Myocyte (in vitro differentiated cells): ENCODE data around the gene TAS1R3. TPM values are rescaled to one million over a fixed set of nuclear protein-coding genes. Genes with fewer than 3 reads are reported as not detected.
"Not testable (repeated sequence)": the region's sequence is repeated elsewhere in the genome, so short reads cannot be mapped to it uniquely, and the experiment has no call there.

Experiments
- DNase-seq: peaks from one replicate; pipeline ENCODE4 v3.0.0-alpha.2; 2012; ENCODE audit warnings: low read depth
- total RNA-seq: library from RNA; depleted of rRNA; stranded (reverse); fragments of >200 nt; gene quantifications from 2 replicates; pipeline ENCODE4 v1.2.3, GENCODE V29; 2014

The TAS1R3 gene
- total RNA-seq, 1 donor from 2014 or later, result 0.13 TPM

DNA sequence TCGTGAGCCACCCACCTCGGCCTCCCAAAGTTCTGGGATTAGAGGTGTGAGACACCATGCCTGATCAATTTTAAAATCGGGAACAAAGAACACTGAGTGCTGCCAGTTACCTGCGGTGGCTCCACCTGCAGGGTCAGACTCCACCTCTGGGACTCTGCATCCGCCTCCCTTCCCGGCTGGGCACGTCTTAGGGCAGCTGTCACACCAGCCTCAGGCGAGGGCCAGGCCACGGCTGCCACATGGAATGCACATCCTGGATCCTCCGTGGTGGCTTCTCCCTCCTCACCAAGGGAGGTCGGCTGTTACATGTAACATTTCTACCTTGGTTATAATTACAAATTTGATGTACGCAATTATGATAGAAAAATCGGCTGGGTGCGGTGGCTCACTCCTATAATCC is 33.2 kb downstream of the TAS1R3 start:
- peak; percentile 54 for DNase-seq

DNA sequence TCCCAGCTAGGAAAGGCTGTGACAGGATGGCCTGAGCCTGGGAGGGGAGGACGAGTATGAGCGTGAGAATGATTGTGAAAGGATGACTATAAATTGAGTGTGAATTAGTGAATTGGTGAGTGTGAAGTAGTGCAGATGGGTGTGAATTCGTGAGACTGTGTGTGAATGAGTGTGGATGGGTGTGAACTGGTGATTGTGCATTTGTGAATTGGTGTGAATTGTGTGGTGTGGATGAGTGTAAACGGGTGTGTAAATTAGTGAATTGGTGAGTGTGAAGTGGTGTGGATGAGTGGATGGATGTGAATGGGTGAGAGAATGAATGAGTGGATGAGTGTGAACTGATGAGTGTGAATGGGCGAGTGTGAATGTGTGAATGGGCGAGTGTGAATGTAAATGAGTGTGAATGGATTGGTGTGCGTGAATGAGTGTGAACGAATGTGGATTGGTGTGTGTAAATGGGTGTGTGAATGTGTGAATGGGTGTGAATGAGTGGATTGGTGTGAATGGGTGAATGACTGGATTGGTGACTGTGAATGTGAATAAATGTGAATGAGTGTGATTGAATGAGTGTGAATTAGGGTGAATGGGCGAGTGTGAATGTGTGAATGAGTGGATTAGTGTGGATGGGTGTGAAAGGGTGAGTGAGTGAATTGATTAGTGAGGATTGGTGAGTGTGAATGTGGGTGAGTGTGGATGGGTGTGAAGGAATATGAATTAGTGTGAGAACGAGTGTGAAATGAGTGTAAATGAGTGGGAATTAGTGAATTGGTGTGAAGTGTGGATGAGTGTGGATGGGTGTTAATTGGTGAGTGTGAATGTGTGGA is 35.0 kb downstream of the TAS1R3 start:
- no peak for DNase-seq

DNA sequence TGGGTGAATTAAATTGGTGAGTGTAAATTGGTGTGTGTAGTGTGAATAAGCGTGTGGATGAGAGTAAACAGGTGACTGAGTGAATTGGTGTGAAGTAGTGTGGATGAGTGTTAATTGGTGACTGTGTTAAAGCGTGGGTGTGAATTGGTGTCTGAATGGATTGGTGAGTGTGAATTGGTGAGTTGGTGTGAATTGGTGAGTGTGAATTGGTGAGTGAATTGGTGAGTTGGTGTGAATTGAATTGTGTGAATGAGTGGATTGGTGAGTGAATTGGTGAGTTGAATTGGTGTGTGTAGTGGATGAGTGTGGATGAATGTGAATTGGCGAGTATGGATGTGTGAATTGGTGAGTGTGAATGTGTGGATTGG is 35.6 kb downstream of the TAS1R3 start:
- DNase-seq, result no peak

DNA sequence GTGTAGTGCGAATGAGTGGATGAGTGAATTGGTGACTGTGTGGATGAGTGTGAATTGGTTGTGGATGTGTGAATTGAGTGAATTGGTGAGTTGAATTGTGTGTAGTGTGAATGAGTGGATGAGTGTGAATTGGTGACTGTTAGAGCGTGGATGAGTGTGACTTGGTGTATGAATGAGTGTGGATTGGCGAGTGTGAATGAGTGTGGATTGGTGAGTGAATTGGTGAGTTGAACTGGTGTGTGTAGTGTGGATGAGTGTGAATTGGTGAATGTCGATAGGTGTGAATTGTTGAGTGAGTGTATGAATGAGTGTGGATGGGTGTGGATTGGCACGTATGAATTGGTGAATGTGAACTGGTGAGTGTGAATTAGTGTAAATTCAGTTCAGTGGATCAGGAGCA is 36.2 kb downstream of the TAS1R3 start:
- DNase-seq, result no peak

DNA sequence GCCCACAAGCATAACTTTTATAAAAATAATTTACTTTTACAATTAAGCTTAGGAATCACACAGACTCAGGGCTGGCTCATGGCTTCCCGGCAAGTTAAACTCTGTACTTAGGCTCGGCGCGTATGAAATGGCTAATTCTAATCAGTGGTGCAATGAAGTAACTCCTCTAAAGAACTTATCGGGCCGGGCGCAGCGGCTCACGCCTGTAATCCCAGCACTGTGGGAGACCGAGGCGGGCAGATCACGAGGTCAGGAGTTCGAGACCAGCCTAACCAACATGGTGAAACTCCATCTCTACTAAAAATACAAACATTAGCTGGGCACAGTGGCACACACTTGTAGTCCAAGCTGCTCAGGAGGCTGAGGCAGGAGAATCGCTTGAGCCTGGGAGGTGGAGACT is 39.0 kb downstream of the TAS1R3 start:
- DNase-seq, result not testable (repeated sequence)

DNA sequence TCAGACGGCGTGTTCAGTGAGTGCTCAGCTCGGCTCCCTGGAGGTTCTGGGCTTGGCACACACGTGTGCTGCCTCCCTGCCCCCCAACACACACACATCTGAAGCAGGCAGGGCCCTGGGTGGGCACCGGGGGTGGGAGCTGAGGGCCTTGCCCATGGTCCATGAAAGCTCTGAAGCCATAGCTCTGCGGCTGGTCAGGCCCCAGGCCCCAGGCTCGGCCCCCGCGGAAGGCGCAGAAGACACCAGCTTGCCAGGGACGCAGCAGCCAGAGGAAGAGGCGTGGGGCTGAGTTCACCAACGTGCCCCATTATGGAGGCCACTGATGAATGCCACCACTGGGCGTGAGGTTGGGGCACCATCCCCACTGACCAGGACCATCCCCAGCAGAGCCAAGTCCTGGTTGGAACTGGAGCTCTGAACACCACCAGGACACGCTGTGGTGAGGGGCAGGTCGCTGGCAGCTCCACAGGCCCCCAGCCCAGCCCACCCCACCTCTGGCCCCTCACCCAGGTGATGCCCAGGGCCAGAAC is 39.8 kb downstream of the TAS1R3 start:
- no peak for DNase-seq

DNA sequence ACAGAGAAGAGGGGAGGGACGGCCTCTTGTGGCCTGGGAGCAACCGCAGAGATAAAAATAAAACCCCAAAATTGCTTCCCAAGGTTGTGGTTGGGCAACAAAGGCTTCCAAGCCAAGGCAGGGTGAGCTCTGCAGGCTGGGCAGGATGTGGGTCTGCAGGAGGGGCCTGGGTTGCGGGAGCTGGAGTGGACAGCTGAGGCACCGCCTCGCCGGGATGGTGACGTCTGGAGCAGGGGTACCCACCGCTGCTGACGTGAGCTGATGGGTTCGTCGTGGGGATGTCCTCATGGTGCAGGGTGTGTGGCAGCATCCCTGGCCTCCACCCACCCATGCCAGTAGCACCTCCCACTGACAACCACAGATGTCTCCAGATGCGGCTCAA is 40.3 kb downstream of the TAS1R3 start:
- peak; percentile 97 for DNase-seq

DNA sequence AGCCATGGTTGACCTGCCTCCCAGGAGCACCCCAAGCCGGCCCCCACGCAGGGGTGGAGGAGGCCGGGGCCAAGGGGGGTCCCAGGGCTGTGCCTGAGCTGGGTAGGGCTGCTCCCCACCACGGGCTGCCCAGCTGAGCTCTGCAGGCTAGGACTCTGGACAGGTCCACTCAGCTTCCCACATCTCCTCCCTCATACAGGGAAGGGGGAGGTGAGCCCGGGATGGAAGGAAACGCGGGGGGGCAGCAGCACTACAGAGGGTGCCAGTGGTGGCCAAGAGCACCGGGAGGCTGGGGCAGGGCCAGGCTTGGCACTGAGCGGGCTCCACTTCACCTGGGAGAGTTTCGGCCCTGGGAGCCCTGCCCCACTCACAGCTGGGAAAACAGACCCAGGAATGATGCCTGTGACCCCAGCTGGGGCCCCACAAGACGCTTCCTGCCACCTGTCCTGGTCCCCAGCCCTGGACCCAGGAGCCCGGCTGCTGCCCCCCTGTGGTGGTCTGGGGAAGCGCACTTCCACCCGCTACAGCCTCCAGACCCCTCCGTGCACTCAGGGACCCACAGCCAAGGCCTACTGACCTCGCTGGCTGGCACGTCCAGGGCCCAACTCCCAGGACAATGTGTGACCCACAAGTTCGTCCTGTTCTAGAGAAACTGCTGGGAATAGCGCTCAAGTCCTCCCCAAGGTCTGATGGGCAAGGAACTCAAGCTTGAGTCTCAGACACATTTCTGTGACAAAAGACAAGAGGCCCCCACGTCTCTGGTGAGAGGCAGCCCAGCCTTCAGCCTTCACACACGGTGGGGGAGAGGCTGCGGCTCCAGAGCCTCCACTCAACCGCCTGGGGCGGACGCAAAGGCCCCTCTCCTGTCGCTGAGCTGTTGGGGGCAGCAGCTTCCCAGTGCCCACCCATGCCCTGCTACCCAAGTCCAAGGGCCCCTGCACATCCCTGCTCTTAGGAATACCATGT is 40.9 kb downstream of the TAS1R3 start:
- peak; percentile 80 for DNase-seq

DNA sequence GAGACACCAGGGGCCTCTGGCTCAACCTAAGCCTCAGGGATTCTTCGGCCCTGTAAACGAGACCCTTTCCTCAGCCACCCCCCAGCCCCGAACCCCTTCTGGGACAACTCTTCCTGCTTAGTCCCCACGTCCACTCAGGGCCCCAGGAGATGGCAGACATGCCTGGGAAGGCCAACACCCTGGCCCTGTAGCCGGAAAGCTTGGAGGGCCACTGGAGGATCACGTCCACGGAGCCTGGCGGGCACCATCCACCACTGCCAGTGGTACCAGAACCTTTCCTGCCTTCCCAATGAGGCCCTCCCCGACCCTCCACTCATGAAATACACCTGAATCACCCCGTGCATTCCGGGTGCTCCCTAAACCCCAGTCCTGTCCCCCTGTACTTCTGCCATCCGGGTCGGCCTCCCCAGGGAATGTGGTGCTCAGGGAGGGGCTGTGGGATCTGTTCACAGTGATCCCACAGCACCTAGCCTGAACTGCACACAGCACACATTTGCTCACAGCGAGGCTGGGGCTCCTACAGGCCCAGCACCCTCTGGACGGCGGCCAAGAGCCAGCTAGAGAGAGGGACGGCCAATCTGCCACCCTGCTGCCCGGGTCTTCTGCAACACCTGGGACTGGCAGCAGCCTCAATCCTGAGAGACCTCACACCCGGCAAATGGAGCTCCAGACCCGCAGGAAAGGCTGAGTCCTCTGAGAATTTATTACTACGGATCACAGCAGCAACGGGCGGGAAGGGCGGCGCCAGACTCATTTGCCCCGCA is 42.2 kb downstream of the TAS1R3 start:
- no peak for DNase-seq

DNA sequence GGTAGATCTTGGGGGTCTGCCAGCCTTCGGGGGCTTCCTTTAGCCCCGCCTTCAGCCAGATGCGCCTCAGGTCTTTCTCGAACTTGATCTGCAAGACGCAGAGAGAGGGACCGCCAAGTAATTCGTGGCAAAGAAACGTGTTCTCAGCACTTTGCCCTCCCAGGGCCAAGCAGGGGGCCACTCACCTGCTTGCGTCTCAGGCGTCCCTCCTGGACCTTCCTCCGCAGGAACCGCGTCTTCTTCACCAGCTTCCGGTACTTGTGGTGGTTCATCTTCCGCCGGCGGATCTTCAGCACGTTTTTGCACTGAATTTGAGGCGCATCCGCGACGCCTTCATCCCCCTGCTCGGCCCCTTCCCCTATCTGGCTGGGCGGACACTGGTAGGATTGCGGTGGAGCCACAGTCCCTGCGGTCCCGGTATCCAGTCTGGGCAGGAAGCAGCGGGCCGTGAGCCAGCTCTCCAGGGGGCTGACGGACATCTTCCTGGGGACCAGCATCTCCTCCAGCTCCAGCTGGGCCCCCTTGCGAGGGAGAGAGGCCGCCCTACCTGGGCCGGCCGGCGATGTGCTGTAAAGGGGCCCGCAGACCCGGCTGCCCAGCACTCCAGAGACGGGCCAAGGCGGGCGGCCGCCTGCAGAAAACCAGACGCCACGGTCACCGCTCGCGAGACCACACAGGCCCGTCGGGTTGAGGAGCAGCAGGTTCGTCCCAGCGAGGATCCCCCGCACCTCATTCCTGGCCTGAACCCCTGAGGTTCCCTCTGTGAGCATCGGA is 42.9 kb downstream of the TAS1R3 start:
- no peak for DNase-seq

DNA sequence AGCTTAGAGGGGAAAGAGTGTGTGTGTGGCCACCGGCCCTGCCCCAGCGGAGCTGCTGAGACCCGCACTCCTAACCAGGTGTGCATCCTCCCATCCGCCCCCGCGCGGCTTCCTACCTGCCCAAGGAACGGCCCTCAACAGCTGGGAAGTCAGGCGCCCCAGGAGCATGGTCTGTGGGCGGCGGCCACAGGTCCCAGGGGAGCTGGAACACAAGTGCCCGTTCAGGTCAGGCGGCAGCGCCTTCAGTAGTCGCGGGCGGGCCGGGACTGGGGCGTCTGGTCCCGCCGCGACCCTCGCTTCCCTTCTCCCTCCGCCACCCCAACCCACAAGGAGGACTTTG is 43.5 kb downstream of the TAS1R3 start:
- peak; percentile 34 for DNase-seq

DNA sequence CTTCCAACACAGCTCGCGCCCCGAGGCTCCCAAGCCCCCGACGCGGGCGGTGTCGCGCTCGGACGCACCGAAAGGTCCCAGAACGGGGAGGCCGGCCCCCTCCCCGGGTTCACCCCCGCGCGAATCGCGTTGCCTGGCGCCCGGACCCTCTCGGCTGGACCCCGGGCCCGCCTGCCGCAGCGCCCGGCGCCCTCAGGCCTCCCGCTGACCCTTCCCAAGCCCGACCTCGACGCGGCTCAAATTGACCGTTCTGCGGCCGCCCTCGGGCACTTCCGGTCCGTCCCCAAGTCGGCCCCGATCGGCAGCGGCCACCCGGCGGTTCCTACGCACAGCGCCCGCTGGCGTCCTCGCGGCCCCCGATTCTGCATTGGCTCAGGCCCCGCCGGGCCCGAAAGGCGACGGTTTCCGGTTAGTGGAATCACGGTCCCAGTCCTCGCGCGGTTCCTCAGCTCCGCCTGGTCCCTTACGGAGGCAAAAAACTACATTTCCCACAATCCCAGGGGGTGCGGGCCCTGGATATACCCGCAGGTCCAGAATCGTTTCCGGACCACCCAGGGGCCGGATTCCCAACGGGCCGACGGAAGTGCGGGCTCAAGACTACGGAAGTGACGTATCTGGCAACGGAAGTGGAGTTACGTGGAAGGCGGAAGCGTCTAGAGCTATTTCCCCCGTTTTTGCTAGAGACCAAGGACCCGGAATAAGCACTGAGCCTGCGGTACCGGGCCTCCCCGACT is 44.0 kb downstream of the TAS1R3 start, which contains the start of gene AURKAIP1:
AURKAIP1 (minus strand) TSS at position 279 of the 734 bp plus-strand sequence. CDS start 451 bp downstream, outside the sequence.
- DNase-seq, result peak; percentile 100

DNA sequence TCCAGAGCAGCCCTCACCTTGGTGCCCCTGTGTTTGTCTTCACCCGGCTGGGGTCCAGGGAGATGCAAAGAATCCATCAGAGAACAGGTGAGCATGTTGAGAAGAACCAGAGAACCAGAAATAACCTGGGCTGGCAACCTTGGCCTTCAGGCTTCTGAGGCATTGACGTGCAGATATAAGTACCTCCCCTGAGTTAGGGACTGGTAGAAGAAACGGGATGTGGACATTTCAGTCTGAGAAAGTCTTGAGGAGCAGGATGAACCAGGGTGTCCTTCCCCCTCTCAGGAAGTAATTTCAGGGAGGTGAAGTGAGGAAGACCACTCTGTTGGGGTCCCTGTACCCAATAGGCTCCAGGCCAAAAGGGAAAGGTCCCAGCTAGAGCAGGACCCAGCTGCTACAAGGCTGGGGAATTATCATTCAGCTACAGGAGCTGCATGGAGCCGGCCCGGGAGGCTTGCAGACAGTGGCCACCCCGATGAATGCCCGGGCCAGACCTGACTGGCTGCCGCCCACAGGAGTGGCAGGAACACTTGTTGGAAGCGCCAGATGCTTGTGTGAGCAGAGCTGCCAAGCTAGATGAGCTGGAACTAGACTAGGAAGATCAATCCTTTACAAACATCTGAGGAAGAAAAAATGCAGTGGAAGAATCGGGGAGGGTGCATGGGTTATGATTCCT is 45.6 kb downstream of the TAS1R3 start:
- peak; percentile 24 for DNase-seq

DNA sequence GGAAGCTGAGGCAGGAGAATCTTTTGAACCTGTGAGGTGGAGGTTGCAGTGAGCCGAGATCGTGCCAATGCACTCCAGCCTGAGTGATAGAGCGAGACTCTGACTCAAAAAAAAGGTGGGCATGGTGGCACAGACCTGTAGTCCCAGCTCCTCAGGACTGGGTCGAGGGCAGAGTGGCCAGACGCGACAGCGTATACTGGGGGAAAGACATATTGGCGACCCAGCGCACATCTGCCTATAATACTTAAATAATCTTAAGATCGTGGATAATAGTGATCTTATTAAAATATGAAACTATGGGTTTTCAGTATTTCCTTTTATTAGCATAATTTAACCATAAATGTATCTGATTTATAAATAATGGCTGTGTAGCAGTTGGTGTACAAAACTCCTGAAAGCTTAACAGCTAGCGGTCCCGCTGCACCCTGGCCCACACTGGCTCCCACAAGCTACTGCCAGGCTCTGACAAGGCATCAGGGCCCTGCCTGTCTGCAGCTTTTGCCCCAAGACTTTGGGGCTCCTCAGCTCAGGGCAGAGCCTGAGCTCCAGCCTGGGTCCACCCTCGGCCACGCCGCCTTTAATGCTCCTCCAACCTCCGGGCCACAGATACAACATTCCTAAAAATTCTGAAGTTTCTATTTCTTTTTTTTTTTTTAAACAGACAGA is 46.6 kb downstream of the TAS1R3 start:
- DNase-seq, result no peak

DNA sequence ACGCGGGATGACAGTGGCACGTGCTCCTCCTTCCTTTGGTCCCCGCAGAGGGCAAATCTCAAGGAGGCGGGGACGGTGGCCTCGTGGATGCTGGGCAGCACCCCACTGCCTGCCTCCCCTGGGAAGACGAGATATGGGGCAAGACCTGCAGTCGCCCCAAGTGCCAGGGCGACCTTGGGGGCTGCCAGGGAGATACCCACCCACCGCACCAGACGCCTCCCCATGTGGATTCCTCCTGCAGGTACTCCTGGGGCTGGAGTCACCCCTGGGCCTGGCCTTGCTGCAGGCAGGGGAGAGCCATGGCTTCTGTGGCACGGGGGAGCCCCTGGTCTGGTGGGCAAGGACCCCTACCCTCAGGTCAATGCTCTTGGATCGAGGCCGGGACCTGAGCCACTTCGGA is 49.8 kb downstream of the TAS1R3 start:
- no peak for DNase-seq

DNA sequence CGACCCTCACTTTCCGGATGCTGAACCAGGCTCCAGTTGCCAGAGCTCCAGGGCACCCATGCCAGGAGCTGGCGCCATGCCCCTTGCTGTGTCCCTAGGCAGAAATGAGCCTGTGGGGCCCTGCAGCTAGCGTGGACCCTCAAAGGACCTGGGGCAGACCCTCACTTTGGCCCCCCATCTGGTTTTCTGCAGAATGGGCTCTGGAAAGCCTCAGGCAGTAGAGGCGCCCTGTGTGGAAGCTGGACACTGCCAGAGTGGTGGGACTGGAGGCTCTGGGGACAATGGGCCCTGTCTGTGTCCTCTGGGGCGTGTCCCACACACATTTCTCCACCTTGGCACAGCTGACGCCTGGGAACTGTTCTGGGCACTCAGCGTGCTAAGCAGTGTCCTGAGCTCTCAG is 50.2 kb downstream of the TAS1R3 start:
- DNase-seq, result no peak
